ENCODE results near the gene REXO4. TPM values are rescaled to one million over a fixed set of nuclear protein-coding genes. Genes with fewer than 3 reads are reported as not detected.

REXO4 gene
- total and polyA plus RNA-seq, 2 of the 13 experiments (the other 11 are each of a cell fraction or from before 2014, with no cell fraction given) = 18.5 to 30.4 TPM

- TF ChIP-seq ZNF772 (CRISPR knock-in tag; IDR thresholded peaks at IDR 0.05) = no peak
- no peak for TF ChIP-seq FOXA1 (IDR thresholded peaks at IDR 0.05)
- TF ChIP-seq FOXA1 (CRISPR knock-in tag; IDR thresholded peaks at IDR 0.05) = no peak
- TF ChIP-seq ZFY (CRISPR knock-in tag; IDR thresholded peaks at IDR 0.05) = no peak
- no peak for TF ChIP-seq ZNF552 (CRISPR knock-in tag; IDR thresholded peaks at IDR 0.05; ENCODE audit: borderline replicate concordance)
- no peak for TF ChIP-seq ZSCAN9 (CRISPR knock-in tag; IDR thresholded peaks at IDR 0.05; ENCODE audit: borderline replicate concordance)
- TF ChIP-seq ZSCAN12 (CRISPR knock-in tag; IDR thresholded peaks at IDR 0.05) = no peak
- no peak for TF ChIP-seq RNF2 (conservative IDR thresholded peaks at IDR 0.05; ENCODE audit: low read depth)
- TF ChIP-seq ZNF460 (CRISPR knock-in tag; IDR thresholded peaks at IDR 0.05; ENCODE audit: borderline replicate concordance) = no peak
- TF ChIP-seq MBD4 (IDR thresholded peaks at IDR 0.05; ENCODE audit: borderline replicate concordance, low read length) = no peak
- no peak for TF ChIP-seq ZNF704 (CRISPR knock-in tag; IDR thresholded peaks at IDR 0.05; ENCODE audit: borderline replicate concordance)
- TF ChIP-seq IKZF5 (CRISPR knock-in tag; IDR thresholded peaks at IDR 0.05) = no peak
- TF ChIP-seq ZNF362 (CRISPR knock-in tag; IDR thresholded peaks at IDR 0.05; ENCODE audit: borderline replicate concordance) = no peak
- TF ChIP-seq NCOA5 (CRISPR knock-in tag; IDR thresholded peaks at IDR 0.05) = no peak
- TF ChIP-seq ZNF121 (CRISPR knock-in tag; IDR thresholded peaks at IDR 0.05) = no peak
- TF ChIP-seq BRD4 (CRISPR knock-in tag; IDR thresholded peaks at IDR 0.05) = no peak
- TF ChIP-seq SNAI1 (CRISPR knock-in tag; IDR thresholded peaks at IDR 0.05; ENCODE audit: borderline replicate concordance) = no peak
- no peak for TF ChIP-seq ZNF550 (CRISPR knock-in tag; IDR thresholded peaks at IDR 0.05; ENCODE audit: borderline replicate concordance)
- no peak for TF ChIP-seq JUND (CRISPR knock-in tag; IDR thresholded peaks at IDR 0.05)
- peak; percentile 31 for TF ChIP-seq STAG1 (CRISPR knock-in tag; IDR thresholded peaks at IDR 0.05)
- no peak for TF ChIP-seq HBP1 (CRISPR knock-in tag; IDR thresholded peaks at IDR 0.05; ENCODE audit: low read depth)
- TF ChIP-seq ATF4 (CRISPR knock-in tag; IDR thresholded peaks at IDR 0.05) = peak in 1 of 2 experiments; percentile 58; a peak in 1 of 4 replicates
- peak; percentile 45 for TF ChIP-seq SAP130 (CRISPR knock-in tag; IDR thresholded peaks at IDR 0.05; ENCODE audit: low read depth)
- TF ChIP-seq IRF2 (CRISPR knock-in tag; IDR thresholded peaks at IDR 0.05) = peak; percentile 21; the same call in 1 of the 2 replicates
- TF ChIP-seq SMAD1 (CRISPR knock-in tag; IDR thresholded peaks at IDR 0.05; ENCODE audit: borderline replicate concordance, low read depth) = no peak
- no peak for TF ChIP-seq MLX (CRISPR knock-in tag; IDR thresholded peaks at IDR 0.05)
Measured at GRCh38 chr9:133458643-133459312, 41.0 kb upstream of the REXO4 start (continued).
